ENCODE results near the gene SLC18A2. TPM values are rescaled to one million over a fixed set of nuclear protein-coding genes. Genes with fewer than 3 reads are reported as not detected.

SLC18A2 gene
- total RNA-seq, 1 donor from 2014 or later: 0.88 TPM

DNA sequence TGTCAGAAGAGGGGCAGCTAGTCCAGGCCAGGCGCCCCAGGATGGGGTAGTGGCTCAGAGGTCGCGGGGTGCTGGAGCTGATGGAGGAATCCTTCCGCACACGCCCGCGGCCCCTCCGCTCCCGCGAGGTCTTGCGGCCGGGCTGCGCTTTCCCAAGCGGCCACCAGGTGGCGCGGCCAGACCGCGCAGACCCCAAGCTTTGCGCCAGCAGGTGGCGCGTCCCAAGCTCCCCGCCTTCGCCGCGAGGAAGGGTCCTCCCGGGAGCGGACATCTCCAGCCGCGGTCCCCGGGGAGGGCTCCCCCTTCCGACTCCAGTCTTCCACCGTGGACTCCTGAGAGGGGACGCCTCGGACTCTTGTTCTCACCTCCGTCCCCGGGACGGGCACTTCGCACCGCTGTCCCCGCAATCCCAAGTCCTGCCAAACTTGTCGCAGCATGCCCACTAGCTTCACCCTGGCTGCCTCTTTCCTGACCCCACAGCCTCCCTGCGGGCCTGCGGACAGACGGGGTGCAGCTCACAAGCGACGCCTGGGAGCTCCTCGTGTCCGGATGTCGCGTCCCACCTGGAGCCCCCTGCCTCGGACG is 24.2 kb upstream of the SLC18A2 start:
- no peak overlapping the region for H3K27ac ChIP-seq
- Mint-ChIP-seq H3K36me3 (peaks cover 2% of the 10 kb centered on the region), H3K9me3 (peaks cover 17% of the 10 kb centered on the region), H3K4me3 (peak overlapping the region; percentile 82), H3K27me3 (ENCODE audit: insufficient read depth, low read depth) (peaks cover 30% of the 10 kb centered on the region), H3K4me1 (peaks cover 16% of the 10 kb centered on the region), H3K27ac (no peak overlapping the region)
- H3K79me2 ChIP-seq (ENCODE audit: low read depth): no peaks in the 10 kb centered on the region
- peak; percentile 96 for TF ChIP-seq CTCF (IDR thresholded peaks at IDR 0.05)
- no peak for TF ChIP-seq EZH2 (IDR thresholded peaks at IDR 0.05)
- H3K4me3 ChIP-seq: peak overlapping the region; percentile 59
- H3K9me3 ChIP-seq (ENCODE audit: low read depth): no peaks in the 10 kb centered on the region
- H3K4me2 ChIP-seq: peak overlapping the region; percentile 94
- H2AFZ ChIP-seq (replicated peaks): peak overlapping the region; percentile 100
- no peaks in the 10 kb centered on the region for H3K4me1 ChIP-seq
- peaks cover 8% of the 10 kb centered on the region for H3F3A ChIP-seq (ENCODE audit: low read depth)
- peak; percentile 94 for DNase-seq (ENCODE audit: low spot score)
- peaks cover 54% of the 10 kb centered on the region for H3K27me3 ChIP-seq
- no peaks in the 10 kb centered on the region for H3K36me3 ChIP-seq
- H4K20me1 ChIP-seq (ENCODE audit: low read depth): no peaks in the 10 kb centered on the region
- no peak overlapping the region for H3K9ac ChIP-seq

DNA sequence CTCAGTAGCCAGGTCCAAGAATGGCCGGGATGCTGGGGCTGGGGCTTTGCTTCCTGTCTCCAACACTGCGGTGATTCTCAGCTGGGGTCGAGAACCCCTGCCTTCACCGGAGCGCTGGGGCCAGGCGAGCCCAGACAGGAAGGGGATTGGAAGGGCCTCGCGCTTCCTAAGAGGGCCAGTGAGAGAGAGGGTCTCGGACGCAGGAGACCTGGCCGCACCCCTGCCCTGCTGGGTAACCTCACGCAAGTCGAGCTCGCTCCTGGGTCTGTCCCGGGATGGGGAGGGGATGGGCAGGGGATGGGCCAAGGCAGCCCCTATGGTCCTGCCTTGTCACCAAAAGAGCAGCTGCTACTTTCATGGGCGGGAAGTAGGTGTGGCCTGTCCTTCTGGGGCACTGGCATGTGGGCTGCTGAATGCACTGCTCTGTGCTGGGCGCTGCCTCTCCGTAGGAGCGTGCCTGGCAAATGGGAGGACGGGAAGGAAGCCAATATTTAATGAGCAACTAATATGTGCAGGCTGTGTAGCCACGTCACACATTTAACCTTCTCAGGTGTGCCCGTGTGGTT is 23.6 kb upstream of the SLC18A2 start:
- Mint-ChIP-seq H3K27me3 (ENCODE audit: insufficient read depth, low read depth) (peaks cover 30% of the 10 kb centered on the region), H3K4me3 (peak overlapping the region; percentile 82), H3K27ac (no peak overlapping the region), H3K9me3 (peaks cover 11% of the 10 kb centered on the region), H3K36me3 (peaks cover 2% of the 10 kb centered on the region), H3K4me1 (peaks cover 22% of the 10 kb centered on the region)
- Histone ChIP-seq H3K27ac (no peak overlapping the region), H3K79me2 (ENCODE audit: low read depth) (no peaks in the 10 kb centered on the region), H3K36me3 (no peaks in the 10 kb centered on the region), H3K4me2 (peak overlapping the region; percentile 94), H4K20me1 (ENCODE audit: low read depth) (no peaks in the 10 kb centered on the region), H3K27me3 (peaks cover 50% of the 10 kb centered on the region), H3F3A (ENCODE audit: low read depth) (peaks cover 8% of the 10 kb centered on the region), H3K4me1 (no peaks in the 10 kb centered on the region), H3K9ac (no peak overlapping the region), H3K4me3 (peak overlapping the region; percentile 59), H2AFZ (replicated peaks) (peak overlapping the region; percentile 100), H3K9me3 (ENCODE audit: low read depth) (no peaks in the 10 kb centered on the region)
- DNase-seq (ENCODE audit: low spot score): peak; percentile 57
- TF ChIP-seq EZH2 (IDR thresholded peaks at IDR 0.05) (no peak), EZH2phosphoT487 (IDR thresholded peaks at IDR 0.05) (no peak), CTCF (IDR thresholded peaks at IDR 0.05) (no peak)

DNA sequence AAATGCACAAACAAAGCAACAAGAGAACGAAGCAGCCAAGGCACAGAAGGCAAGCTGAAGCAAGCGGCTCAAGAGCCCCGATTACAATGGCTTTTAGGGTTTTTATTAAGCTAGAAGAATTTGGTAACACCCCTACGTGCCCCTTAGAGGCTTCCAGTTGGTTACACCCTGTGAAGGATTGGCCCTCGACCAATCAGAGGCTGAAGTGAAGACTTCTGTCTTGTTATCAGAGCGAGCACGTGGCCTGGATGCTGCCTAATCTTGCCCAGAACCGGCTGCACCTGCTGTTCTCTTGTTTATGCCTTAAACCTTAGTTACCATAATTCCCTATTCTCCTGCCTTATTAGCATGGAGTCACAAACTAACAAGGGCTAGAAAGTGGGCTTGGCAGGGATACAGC is 22.3 kb upstream of the SLC18A2 start:
- no peak overlapping the region for H3K4me2 ChIP-seq
- peak; percentile 45 for DNase-seq (ENCODE audit: low spot score)
- peaks cover 7% of the 10 kb centered on the region for H3K9me3 Mint-ChIP-seq
- H3K4me3 Mint-ChIP-seq: no peak overlapping the region
- no peak overlapping the region for H2AFZ ChIP-seq (replicated peaks)
- no peak overlapping the region for H3K27ac Mint-ChIP-seq
- no peak overlapping the region for H3K27ac ChIP-seq
- H3K9me3 ChIP-seq (ENCODE audit: low read depth): no peaks in the 10 kb centered on the region
- H3K36me3 Mint-ChIP-seq: peaks cover 2% of the 10 kb centered on the region
- H3K27me3 ChIP-seq: peaks cover 50% of the 10 kb centered on the region
- H3K9ac ChIP-seq: no peak overlapping the region
- TF ChIP-seq EZH2 (IDR thresholded peaks at IDR 0.05) (no peak), CTCF (IDR thresholded peaks at IDR 0.05) (no peak), EZH2phosphoT487 (IDR thresholded peaks at IDR 0.05) (no peak)
- peaks cover 27% of the 10 kb centered on the region for H3K27me3 Mint-ChIP-seq (ENCODE audit: insufficient read depth, low read depth)
- H3K4me3 ChIP-seq: no peak overlapping the region
- no peaks in the 10 kb centered on the region for H3K4me1 ChIP-seq
- peaks cover 8% of the 10 kb centered on the region for H3F3A ChIP-seq (ENCODE audit: low read depth)
- no peaks in the 10 kb centered on the region for H3K36me3 ChIP-seq
- H4K20me1 ChIP-seq (ENCODE audit: low read depth): no peaks in the 10 kb centered on the region
- H3K79me2 ChIP-seq (ENCODE audit: low read depth): no peaks in the 10 kb centered on the region
- H3K4me1 Mint-ChIP-seq: peaks cover 34% of the 10 kb centered on the region
